HepG2 (cell line): ENCODE results near the gene C2orf76. TPM values are rescaled to one million over a fixed set of nuclear protein-coding genes. Genes with fewer than 3 reads are reported as not detected.

Source experiments
- ATAC-seq: fragments of 200-7000 bp; cut with Tn5 transposase; 3 replicates; pipeline ENCODE4 v1.9.1; 2020; ENCODE audit warnings: mild to moderate bottlenecking, moderate library complexity
- BruUV-seq: library from RNA; stranded (reverse); fragments of 400-500 nt; replicated peaks from 2 replicates; lab custom pipeline; 2021; lab: Mats Ljungman, UMichigan
- CTCF ChIA-PET: fragments of 300-600 bp; formaldehyde crosslinking; extraction: SDS; loops from one replicate; lab custom pipeline; 2021; ENCODE audit warnings: low total read pairs, inconsistent platforms, low intra/inter-chr PET ratio; lab: Yijun Ruan, JAX
- POLR2A ChIA-PET: fragments of 350-600 bp; sonication (Branson Sonifier 250); formaldehyde crosslinking; loops from one replicate; lab custom pipeline; 2020; ENCODE audit warnings: antibody characterized with exemption, inconsistent platforms; lab: Yijun Ruan, JAX
- DNase-seq: peaks from one replicate; pipeline ENCODE4 v3.0.0-alpha.2; 2015; ENCODE audit warnings: low spot score
- FAIRE-seq: peaks from 3 replicates; lab custom pipeline; 2011; peaks lifted over from hg19 to GRCh38; lab: Jason Lieb, UNC
- H2AFZ ChIP-seq: one replicate; pipeline ENCODE4 v1.6.1; 2011; ENCODE audit warnings: low read length, inconsistent platforms
- H3K27ac ChIP-seq: fragments of 300-600 bp; 3 replicates; pipeline ENCODE4 v1.8.0; 2011; ENCODE audit warnings: mixed run types, mild to moderate bottlenecking, mixed read lengths, low read length, inconsistent platforms; ENCODE audit not compliant: insufficient read depth; ENCODE audit errors: extremely low read length
- H3K27me3 ChIP-seq, 2 experiments: fragments of 200-600 bp in 1 of 2; 2 replicates in 1 of 2; 3 replicates in 1 of 2; pipeline versions ENCODE4 v1.6.0 to v1.8.0; 2011; ENCODE audit warnings: low read length in 2 of 2, mild to moderate bottlenecking in 2 of 2, moderate library complexity in 2 of 2, inconsistent platforms in 1 of 2; ENCODE audit not compliant: insufficient read depth in 2 of 2, control insufficient read depth in 1 of 2
- H3K36me3 ChIP-seq, 2 experiments: fragments of 200-600 bp in 1 of 2; replicated peaks in 1 of 2; 2 replicates in 1 of 2; 3 replicates in 1 of 2; pipeline versions ENCODE4 v1.5.1 to v1.8.0; 2011; ENCODE audit warnings: low read length in 2 of 2, inconsistent platforms in 1 of 2; ENCODE audit not compliant: insufficient read depth in 2 of 2, control insufficient read depth in 1 of 2
- H3K4me1 ChIP-seq: 2 replicates; pipeline ENCODE4 v1.5.1; 2012; ENCODE audit warnings: low read length, inconsistent platforms; ENCODE audit not compliant: insufficient read depth
- H3K4me2 ChIP-seq: 2 replicates; pipeline ENCODE4 v1.6.0; 2011; ENCODE audit warnings: low read depth, low read length, inconsistent platforms
- H3K4me3 ChIP-seq, 3 experiments: fragments of 200-600 bp in 1 of 3; sonication (generic), shearing (Covaris generic) in 1 of 3; replicated peaks in 1 of 3; 2 replicates each; pipeline ENCODE4 v1.5.1; 2011 to 2016; ENCODE audit warnings: low read length in 3 of 3, inconsistent platforms in 2 of 3, low read depth in 2 of 3, mild to moderate bottlenecking in 2 of 3, control low read depth in 1 of 3, mixed read lengths in 1 of 3; ENCODE audit not compliant: insufficient read depth in 1 of 3
- H3K79me2 ChIP-seq: one replicate; pipeline ENCODE4 v1.6.1; 2011; ENCODE audit warnings: low read length, inconsistent platforms; ENCODE audit not compliant: insufficient read depth
- H3K9ac ChIP-seq: 2 replicates; pipeline ENCODE4 v1.6.0; 2011; ENCODE audit warnings: mild to moderate bottlenecking, low read depth, low read length, inconsistent platforms; ENCODE audit not compliant: insufficient read depth
- H3K9me3 ChIP-seq: 2 replicates; pipeline ENCODE4 v1.5.1; 2012; ENCODE audit warnings: mild to moderate bottlenecking, low read length
- H4K20me1 ChIP-seq: 2 replicates; pipeline ENCODE4 v1.6.0; 2011; ENCODE audit warnings: inconsistent platforms, mild to moderate bottlenecking, low read length, moderate library complexity; ENCODE audit not compliant: insufficient read depth
- FLYWCH1 ChIP-seq: sonication (generic); formaldehyde crosslinking; IDR thresholded peaks from 2 replicates; pipeline ENCODE4 v1.8.1; 2023; ENCODE audit warnings: mild to moderate bottlenecking, missing genetic modification reagents
- ISX ChIP-seq: sonication (generic); formaldehyde crosslinking; conservative IDR thresholded peaks from 2 replicates; pipeline ENCODE4 v1.5.0; 2020; ENCODE audit warnings: missing genetic modification reagents
- NR2F2 ChIP-seq: IDR thresholded peaks from 2 replicates; pipeline ENCODE4 v1.6.1; 2012; ENCODE audit warnings: low read depth, inconsistent platforms, borderline replicate concordance
- SALL2 ChIP-seq: sonication (generic); formaldehyde crosslinking; IDR thresholded peaks from 2 replicates; pipeline ENCODE4 v1.8.1; 2023; ENCODE audit warnings: mild to moderate bottlenecking, missing genetic modification reagents, inconsistent platforms
- SOX13 ChIP-seq, 3 experiments: fragments of 450-650 bp in 1 of 3; sonication (generic) in 1 of 3; formaldehyde crosslinking in 1 of 3; IDR thresholded peaks in 2 of 3; conservative IDR thresholded peaks in 1 of 3; 2 replicates each; pipeline versions ENCODE4 v1.5.0 to v1.6.1; 2016 to 2020; ENCODE audit warnings: antibody characterized with exemption in 1 of 3, mild to moderate bottlenecking in 1 of 3, missing compliant biosample characterization in 1 of 3, missing genetic modification reagents in 1 of 3, moderate library complexity in 1 of 3
- TP53 ChIP-seq: sonication (generic); formaldehyde crosslinking; conservative IDR thresholded peaks from 2 replicates; pipeline ENCODE4 v1.4.0; 2020; ENCODE audit warnings: missing genetic modification reagents
- ZBTB33 ChIP-seq: sonication (generic); formaldehyde crosslinking; IDR thresholded peaks from 2 replicates; pipeline ENCODE4 v1.4.0; 2020; ENCODE audit warnings: missing genetic modification reagents
- ZBTB46 ChIP-seq: sonication (generic); formaldehyde crosslinking; IDR thresholded peaks from 2 replicates; pipeline ENCODE4 v1.4.0; 2020; ENCODE audit warnings: mild to moderate bottlenecking, missing genetic modification reagents, borderline replicate concordance
- ZNF274 ChIP-seq: sonication (generic); formaldehyde crosslinking; IDR thresholded peaks from 2 replicates; pipeline ENCODE4 v1.5.1; 2020; ENCODE audit warnings: mild to moderate bottlenecking, missing genetic modification reagents
- ZNF615 ChIP-seq: sonication (generic); formaldehyde crosslinking; IDR thresholded peaks from 2 replicates; pipeline ENCODE4 v1.5.0; 2020; ENCODE audit warnings: mild to moderate bottlenecking, missing genetic modification reagents, borderline replicate concordance
- ZNF770 ChIP-seq: sonication (generic); formaldehyde crosslinking; IDR thresholded peaks from 2 replicates; pipeline ENCODE4 v1.5.0; 2020; ENCODE audit warnings: mild to moderate bottlenecking, missing genetic modification reagents
- WGBS: methylation state at CpG from one replicate; pipeline ENCODE4 v1.1.6; 2017; ENCODE audit warnings: low lambda C conversion rate; 5-methylcytosine and 5-hydroxymethylcytosine counted together
- in situ Hi-C: cut with HindIII; loops from 2 replicates; pipeline ENCODE4 v1.10.0; 2017; ENCODE audit warnings: low pct_unique_long_range_greater_than_20kb; ENCODE audit not compliant: extremely low pct_ligation_motif_present
- intact Hi-C: fragments of 100-400 bp; cut with micrococcal nuclease; formaldehyde crosslinking; loops from one replicate; pipeline ENCODE4 v1.10.0; 2022; ENCODE audit not compliant: unreplicated experiment
- polyA plus RNA-seq, 8 experiments: library from polyadenylated mRNA; depleted of rRNA in 3 of 8; stranded (reverse) in 7 of 8; unstranded in 1 of 8; fragments of >200 nt; fragmentation: Illumina TruSeq in 4 of 8; extraction: Trizol in 4 of 8; gene quantifications; 2 replicates each; pipeline versions ENCODE4 v1.2.1 to v1.2.3, GENCODE V29; 2011 to 2016; ENCODE audit warnings: low read depth in 4 of 8, missing spikeins in 1 of 8, mixed read lengths in 1 of 8; ENCODE audit not compliant: insufficient read depth in 1 of 8
- total RNA-seq, 5 experiments: library from RNA; depleted of rRNA; stranded (reverse); fragments of >200 nt; fragmentation: Illumina TruSeq; extraction: Trizol; gene quantifications; 2 replicates each; pipeline ENCODE4 v1.2.3, GENCODE V29; 2016; ENCODE audit warnings: low read depth in 1 of 5

The C2orf76 gene
- total and polyA plus RNA-seq, 2 of the 13 experiments (the other 11 are each of a cell fraction or from before 2014, with no cell fraction given) = 7.7 to 8.5 TPM

GRCh38 chr2:119338272-119338671, 28.4 kb downstream of the C2orf76 start:
- Histone ChIP-seq H3K4me3 (no peak overlapping the region), H3K4me2 (no peak overlapping the region), H4K20me1 (no peaks in the 10 kb centered on the region), H3K9me3 (no peaks in the 10 kb centered on the region), H3K36me3 (no peaks in the 10 kb centered on the region), H3K4me1 (no peaks in the 10 kb centered on the region), H3K27ac (no peak overlapping the region), H3K79me2 (no peaks in the 10 kb centered on the region), H2AFZ (no peak overlapping the region), H3K9ac (no peak overlapping the region), H3K27me3 (no peaks in the 10 kb centered on the region)
- FAIRE-seq = no peak
- in situ Hi-C loops = no loop called here
- intact Hi-C loops = no loop called here
- no TSS peak for BruUV-seq
- no peak for DNase-seq
- 84% methylated on average over 2 of the region's 2 CpGs for WGBS
- CTCF ChIA-PET = no interaction called here
- POLR2A ChIA-PET = no interaction called here
- no peak for ATAC-seq
- TF ChIP-seq SOX13 (IDR thresholded peaks at IDR 0.05) (no peak), SOX13 (CRISPR knock-in tag; conservative IDR thresholded peaks at IDR 0.05 in 1 of 2, IDR thresholded peaks at IDR 0.05 in 1 of 2) (no peak), ZNF770 (no peak), NR2F2 (no peak), ZNF274 (no peak), ISX (CRISPR knock-in tag) (no peak), ZBTB46 (CRISPR knock-in tag) (no peak), SALL2 (CRISPR knock-in tag) (no peak), ZNF615 (no peak), TP53 (CRISPR knock-in tag) (no peak), ZBTB33 (no peak), FLYWCH1 (CRISPR knock-in tag) (no peak)
